GM23338 (cell line): ENCODE results near the gene RAPGEF3. TPM values are rescaled to one million over a fixed set of nuclear protein-coding genes. Genes with fewer than 3 reads are reported as not detected.

Experiments used
- ATAC-seq: fragments of 200-7000 bp; cut with Tn5 transposase; 3 replicates; pipeline ENCODE4 v1.9.1; 2020
- DNase-seq: peaks from one replicate; pipeline ENCODE4 v3.0.0-alpha.2; 2015; ENCODE audit warnings: low spot score
- H2AFZ ChIP-seq: fragments of 200-600 bp; sonication (generic); 2 replicates; pipeline ENCODE4 v1.8.0; 2016; ENCODE audit warnings: antibody characterized with exemption, mild to moderate bottlenecking, moderate library complexity
- H3F3A ChIP-seq: fragments of 200-600 bp; sonication (generic); replicated peaks from 2 replicates; pipeline ENCODE4 v1.8.0; 2017; ENCODE audit warnings: antibody characterized with exemption, mixed run types, low read depth
- H3K27ac ChIP-seq: fragments of 200-600 bp; sonication (generic); 2 replicates; pipeline ENCODE4 v1.6.1; 2016; ENCODE audit warnings: low read depth
- H3K27me3 ChIP-seq: fragments of 200-600 bp; sonication (generic); 2 replicates; pipeline ENCODE4 v1.8.0; 2016; ENCODE audit warnings: mild to moderate bottlenecking, mixed run types, moderate library complexity; ENCODE audit not compliant: insufficient read depth
- H3K36me3 ChIP-seq: fragments of 200-600 bp; sonication (generic); 2 replicates; pipeline ENCODE4 v1.8.0; 2016; ENCODE audit warnings: mild to moderate bottlenecking; ENCODE audit not compliant: insufficient read depth
- H3K4me1 ChIP-seq: fragments of 200-600 bp; sonication (generic); 2 replicates; pipeline ENCODE4 v1.8.0; 2016; ENCODE audit warnings: mild to moderate bottlenecking, moderate library complexity; ENCODE audit not compliant: insufficient read depth
- H3K4me2 ChIP-seq: fragments of 200-600 bp; sonication (generic); 2 replicates; pipeline ENCODE4 v1.7.1; 2017; ENCODE audit warnings: mixed run types
- H3K4me3 ChIP-seq: fragments of 200-600 bp; sonication (generic); 2 replicates; pipeline ENCODE4 v1.6.1; 2016; ENCODE audit warnings: mixed run types
- H3K79me2 ChIP-seq: fragments of 200-600 bp; sonication (generic); replicated peaks from 2 replicates; pipeline ENCODE4 v1.8.0; 2017; ENCODE audit warnings: mild to moderate bottlenecking; ENCODE audit not compliant: insufficient read depth
- H3K9me2 ChIP-seq: fragments of 200-600 bp; sonication (generic); 2 replicates; pipeline ENCODE4 v1.8.0; 2017; ENCODE audit not compliant: insufficient read depth
- H4K20me1 ChIP-seq: fragments of 200-600 bp; sonication (generic); replicated peaks from 2 replicates; pipeline ENCODE4 v1.8.0; 2017; ENCODE audit warnings: mild to moderate bottlenecking; ENCODE audit not compliant: insufficient read depth
- H3K27ac Mint-ChIP-seq: 2 replicates; pipeline ENCODE4 v1.8.0; 2020; ENCODE audit warnings: inconsistent platforms, mild to moderate bottlenecking, moderate library complexity, mixed read lengths
- H3K27me3 Mint-ChIP-seq: 3 replicates; pipeline ENCODE4 v1.8.0; 2022; ENCODE audit warnings: low read depth, mild to moderate bottlenecking, moderate library complexity, mixed read lengths, inconsistent platforms; ENCODE audit not compliant: insufficient read depth, poor library complexity
- H3K36me3 Mint-ChIP-seq: 3 replicates; pipeline ENCODE4 v1.8.0; 2021; ENCODE audit warnings: low read depth, mild to moderate bottlenecking, inconsistent platforms, moderate library complexity, mixed read lengths
- H3K4me1 Mint-ChIP-seq: 3 replicates; pipeline ENCODE4 v1.8.0; 2020; ENCODE audit warnings: mild to moderate bottlenecking, inconsistent platforms, mixed read lengths
- H3K4me3 Mint-ChIP-seq: 3 replicates; pipeline ENCODE4 v1.8.0; 2021; ENCODE audit warnings: moderate library complexity, mild to moderate bottlenecking, inconsistent platforms, mixed read lengths
- H3K9me3 Mint-ChIP-seq: 3 replicates; pipeline ENCODE4 v1.8.0; 2020; ENCODE audit warnings: moderate library complexity, mild to moderate bottlenecking, inconsistent platforms, mixed read lengths
- EZH2phosphoT487 ChIP-seq: fragments of 200-600 bp; sonication (generic); IDR thresholded peaks from one replicate; pipeline ENCODE4 v1.8.1; 2018; ENCODE audit warnings: antibody characterized with exemption; ENCODE audit not compliant: unreplicated experiment
- JUNB ChIP-seq: IDR thresholded peaks from one replicate; pipeline ENCODE4 v1.6.1; 2016; ENCODE audit warnings: antibody characterized with exemption; ENCODE audit not compliant: unreplicated experiment
- POLR2AphosphoS5 ChIP-seq: IDR thresholded peaks from 2 replicates; pipeline ENCODE4 v1.6.1; 2016; ENCODE audit warnings: antibody characterized with exemption, low read depth
- ZNF331 ChIP-seq: fragments of 250-450 bp; sonication (Bioruptor Pico); IDR thresholded peaks from 2 replicates; pipeline ENCODE4 v1.5.0; 2020; ENCODE audit warnings: low read depth, mild to moderate bottlenecking, moderate library complexity
- polyA plus RNA-seq: library from polyadenylated mRNA; unstranded; fragments of >200 nt; fragmentation: Nextera tagmentation; extraction: Ambion mirVana; gene quantifications from 2 replicates; pipeline ENCODE4 v1.2.1, GENCODE V29; 2016
- total RNA-seq: library from RNA; depleted of rRNA; stranded (reverse); fragments of >200 nt; shearing (Covaris generic); gene quantifications from 2 replicates; pipeline ENCODE4 v1.2.3, GENCODE V29; 2014
- TF ChIP-seq, protein P1 (sequence below): fragments of 250-450 bp; sonication (Bioruptor Pico); IDR thresholded peaks from 2 replicates; pipeline ENCODE4 v1.5.0; 2020; ENCODE audit warnings: mild to moderate bottlenecking, moderate library complexity
- TF ChIP-seq, protein P2 (sequence below): IDR thresholded peaks from 2 replicates; pipeline ENCODE4 v1.6.1; 2016; ENCODE audit warnings: antibody characterized with exemption

Gene RAPGEF3
- total and polyA plus RNA-seq, 2 experiments from 2014 or later = 2.3 to 11.8 TPM

DNA sequence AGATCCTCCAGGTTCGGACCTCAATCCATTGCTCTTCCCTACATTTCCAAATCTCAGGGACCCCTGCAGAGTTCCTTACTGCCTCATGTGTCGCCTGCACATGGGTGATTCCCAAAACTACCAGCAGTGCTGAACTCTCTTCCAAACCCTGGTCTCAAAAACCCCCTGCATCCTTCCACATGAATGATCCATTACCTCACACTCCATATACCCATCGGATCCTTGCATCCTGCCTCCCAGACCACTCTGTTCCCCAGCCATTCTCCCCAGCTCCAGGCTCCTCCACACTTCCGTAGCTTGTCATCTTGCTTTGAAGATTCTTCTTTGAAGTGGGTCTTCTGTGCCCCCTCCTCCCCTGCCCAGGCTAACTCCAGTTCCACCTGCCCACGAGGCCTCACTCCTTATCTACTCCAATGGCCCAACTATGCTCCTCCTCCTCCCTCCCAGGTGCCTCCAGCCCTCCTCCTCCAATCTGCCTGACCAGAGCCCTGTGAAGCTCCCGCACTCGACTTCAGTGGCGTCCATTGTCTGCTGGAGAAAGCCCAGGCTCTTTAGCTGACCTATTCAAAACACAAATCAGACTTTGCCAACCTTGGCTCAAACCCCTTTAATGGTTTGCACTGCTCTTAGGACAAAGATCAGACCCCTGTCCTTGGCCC is 13.8 kb downstream of the RAPGEF3 start (continued):
- TF ChIP-seq, protein P1, sequence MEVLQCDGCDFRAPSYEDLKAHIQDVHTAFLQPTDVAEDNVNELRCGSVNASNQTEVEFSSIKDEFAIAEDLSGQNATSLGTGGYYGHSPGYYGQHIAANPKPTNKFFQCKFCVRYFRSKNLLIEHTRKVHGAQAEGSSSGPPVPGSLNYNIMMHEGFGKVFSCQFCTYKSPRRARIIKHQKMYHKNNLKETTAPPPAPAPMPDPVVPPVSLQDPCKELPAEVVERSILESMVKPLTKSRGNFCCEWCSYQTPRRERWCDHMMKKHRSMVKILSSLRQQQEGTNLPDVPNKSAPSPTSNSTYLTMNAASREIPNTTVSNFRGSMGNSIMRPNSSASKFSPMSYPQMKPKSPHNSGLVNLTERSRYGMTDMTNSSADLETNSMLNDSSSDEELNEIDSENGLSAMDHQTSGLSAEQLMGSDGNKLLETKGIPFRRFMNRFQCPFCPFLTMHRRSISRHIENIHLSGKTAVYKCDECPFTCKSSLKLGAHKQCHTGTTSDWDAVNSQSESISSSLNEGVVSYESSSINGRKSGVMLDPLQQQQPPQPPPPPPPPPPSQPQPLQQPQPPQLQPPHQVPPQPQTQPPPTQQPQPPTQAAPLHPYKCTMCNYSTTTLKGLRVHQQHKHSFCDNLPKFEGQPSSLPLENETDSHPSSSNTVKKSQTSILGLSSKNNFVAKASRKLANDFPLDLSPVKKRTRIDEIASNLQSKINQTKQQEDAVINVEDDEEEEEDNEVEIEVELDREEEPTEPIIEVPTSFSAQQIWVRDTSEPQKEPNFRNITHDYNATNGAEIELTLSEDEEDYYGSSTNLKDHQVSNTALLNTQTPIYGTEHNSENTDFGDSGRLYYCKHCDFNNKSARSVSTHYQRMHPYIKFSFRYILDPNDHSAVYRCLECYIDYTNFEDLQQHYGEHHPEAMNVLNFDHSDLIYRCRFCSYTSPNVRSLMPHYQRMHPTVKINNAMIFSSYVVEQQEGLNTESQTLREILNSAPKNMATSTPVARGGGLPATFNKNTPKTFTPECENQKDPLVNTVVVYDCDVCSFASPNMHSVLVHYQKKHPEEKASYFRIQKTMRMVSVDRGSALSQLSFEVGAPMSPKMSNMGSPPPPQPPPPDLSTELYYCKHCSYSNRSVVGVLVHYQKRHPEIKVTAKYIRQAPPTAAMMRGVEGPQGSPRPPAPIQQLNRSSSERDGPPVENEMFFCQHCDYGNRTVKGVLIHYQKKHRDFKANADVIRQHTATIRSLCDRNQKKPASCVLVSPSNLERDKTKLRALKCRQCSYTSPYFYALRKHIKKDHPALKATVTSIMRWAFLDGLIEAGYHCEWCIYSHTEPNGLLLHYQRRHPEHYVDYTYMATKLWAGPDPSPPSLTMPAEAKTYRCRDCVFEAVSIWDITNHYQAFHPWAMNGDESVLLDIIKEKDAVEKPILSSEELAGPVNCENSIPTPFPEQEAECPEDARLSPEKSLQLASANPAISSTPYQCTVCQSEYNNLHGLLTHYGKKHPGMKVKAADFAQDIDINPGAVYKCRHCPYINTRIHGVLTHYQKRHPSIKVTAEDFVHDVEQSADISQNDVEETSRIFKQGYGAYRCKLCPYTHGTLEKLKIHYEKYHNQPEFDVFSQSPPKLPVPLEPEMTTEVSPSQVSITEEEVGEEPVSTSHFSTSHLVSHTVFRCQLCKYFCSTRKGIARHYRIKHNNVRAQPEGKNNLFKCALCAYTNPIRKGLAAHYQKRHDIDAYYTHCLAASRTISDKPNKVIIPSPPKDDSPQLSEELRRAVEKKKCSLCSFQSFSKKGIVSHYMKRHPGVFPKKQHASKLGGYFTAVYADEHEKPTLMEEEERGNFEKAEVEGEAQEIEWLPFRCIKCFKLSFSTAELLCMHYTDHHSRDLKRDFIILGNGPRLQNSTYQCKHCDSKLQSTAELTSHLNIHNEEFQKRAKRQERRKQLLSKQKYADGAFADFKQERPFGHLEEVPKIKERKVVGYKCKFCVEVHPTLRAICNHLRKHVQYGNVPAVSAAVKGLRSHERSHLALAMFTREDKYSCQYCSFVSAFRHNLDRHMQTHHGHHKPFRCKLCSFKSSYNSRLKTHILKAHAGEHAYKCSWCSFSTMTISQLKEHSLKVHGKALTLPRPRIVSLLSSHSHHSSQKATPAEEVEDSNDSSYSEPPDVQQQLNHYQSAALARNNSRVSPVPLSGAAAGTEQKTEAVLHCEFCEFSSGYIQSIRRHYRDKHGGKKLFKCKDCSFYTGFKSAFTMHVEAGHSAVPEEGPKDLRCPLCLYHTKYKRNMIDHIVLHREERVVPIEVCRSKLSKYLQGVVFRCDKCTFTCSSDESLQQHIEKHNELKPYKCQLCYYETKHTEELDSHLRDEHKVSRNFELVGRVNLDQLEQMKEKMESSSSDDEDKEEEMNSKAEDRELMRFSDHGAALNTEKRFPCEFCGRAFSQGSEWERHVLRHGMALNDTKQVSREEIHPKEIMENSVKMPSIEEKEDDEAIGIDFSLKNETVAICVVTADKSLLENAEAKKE = no peak
- TF ChIP-seq JUNB (no peak), EZH2phosphoT487 (no peak), POLR2AphosphoS5 (no peak), ZNF331 (CRISPR knock-in tag) (no peak)
- TF ChIP-seq, protein P2, sequence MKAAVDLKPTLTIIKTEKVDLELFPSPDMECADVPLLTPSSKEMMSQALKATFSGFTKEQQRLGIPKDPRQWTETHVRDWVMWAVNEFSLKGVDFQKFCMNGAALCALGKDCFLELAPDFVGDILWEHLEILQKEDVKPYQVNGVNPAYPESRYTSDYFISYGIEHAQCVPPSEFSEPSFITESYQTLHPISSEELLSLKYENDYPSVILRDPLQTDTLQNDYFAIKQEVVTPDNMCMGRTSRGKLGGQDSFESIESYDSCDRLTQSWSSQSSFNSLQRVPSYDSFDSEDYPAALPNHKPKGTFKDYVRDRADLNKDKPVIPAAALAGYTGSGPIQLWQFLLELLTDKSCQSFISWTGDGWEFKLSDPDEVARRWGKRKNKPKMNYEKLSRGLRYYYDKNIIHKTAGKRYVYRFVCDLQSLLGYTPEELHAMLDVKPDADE = no peak

DNA sequence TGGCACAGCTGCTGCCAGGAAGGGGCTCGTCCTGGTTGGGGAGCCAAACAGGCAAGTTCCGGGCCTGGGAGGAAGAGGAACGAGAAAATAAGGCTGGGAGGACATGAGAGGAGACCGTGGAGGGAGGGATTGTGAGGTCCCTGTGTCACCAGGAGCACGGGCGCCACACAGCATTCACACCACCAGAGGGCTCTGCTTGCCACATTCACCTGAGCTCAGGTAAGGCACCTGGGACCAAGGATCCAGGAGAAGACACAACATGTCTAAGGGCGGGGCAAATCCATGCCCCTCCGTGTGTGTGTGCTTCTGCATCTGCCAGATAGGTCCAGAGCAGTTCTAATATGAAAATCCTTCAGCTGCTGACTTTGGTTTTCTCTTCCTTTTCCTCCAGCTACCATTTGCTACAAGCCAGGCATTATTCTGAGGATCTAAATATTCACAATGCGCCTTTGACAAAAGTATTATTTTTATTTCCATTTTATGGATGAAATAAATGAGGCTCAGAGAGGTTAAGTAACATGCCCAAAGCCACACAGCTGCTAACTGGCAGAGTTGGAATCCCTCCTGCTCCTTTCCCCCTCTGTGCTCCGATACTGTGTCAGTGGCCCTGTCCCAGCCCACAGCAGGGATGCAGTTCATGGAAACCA is 14.6 kb downstream of the RAPGEF3 start:
- H3K27me3 Mint-ChIP-seq = peaks cover 27% of the 10 kb centered on the region
- no peak overlapping the region for H2AFZ ChIP-seq
- ATAC-seq (peak; percentile 88), DNase-seq (peak; percentile 94)
- H3K4me2 ChIP-seq = 0 out of 2 replicates have a peak overlapping the region, but pooled peaks have one; percentile 26
- H3K27me3 ChIP-seq = no peaks in the 10 kb centered on the region
- 0 out of 2 replicates have a peak, but pooled peaks cover 4% of the 10 kb centered on the region for H3K4me1 ChIP-seq
- no peaks in the 10 kb centered on the region for H3F3A ChIP-seq
- no peaks in the 10 kb centered on the region for H3K9me2 ChIP-seq
- no peaks in the 10 kb centered on the region; the same call in 2 of the 3 replicates for H3K36me3 Mint-ChIP-seq
- H3K4me3 Mint-ChIP-seq = no peak overlapping the region
- no peaks in the 10 kb centered on the region for H3K36me3 ChIP-seq
- peaks cover 41% of the 10 kb centered on the region for H3K4me1 Mint-ChIP-seq
- H3K27ac Mint-ChIP-seq = no peak overlapping the region
- no peak overlapping the region for H3K4me3 ChIP-seq
- no peak overlapping the region for H3K27ac ChIP-seq
- H3K79me2 ChIP-seq = no peaks in the 10 kb centered on the region
- no peaks in the 10 kb centered on the region; the same call in 2 of the 3 replicates for H3K9me3 Mint-ChIP-seq
- H4K20me1 ChIP-seq = no peaks in the 10 kb centered on the region
- TF ChIP-seq, protein P1 = no peak
